ENCODE results near the gene FGFBP2.

The FGFBP2 gene

GRCh38 chr4:15953625-15954024 is 9.3 kb downstream of the FGFBP2 start:
- H3K79me1 ChIP-seq (ENCODE audit: low read depth, low read length), result no peaks in the 10 kb centered on the region

GRCh38 chr4:15951781-15952180 is 11.2 kb downstream of the FGFBP2 start:
- Histone ChIP-seq H3K4me3 (ENCODE audit: low read length in 2 of 2) (no peak overlapping the region), H3K79me1 (ENCODE audit: low read depth, low read length) (no peaks in the 10 kb centered on the region), H4K91ac (ENCODE audit: low read depth, low read length, poor library complexity) (no peak overlapping the region), H2AFZ (ENCODE audit: low read length) (no peak overlapping the region), H2BK15ac (ENCODE audit: low read length) (no peak overlapping the region), H3K27me3 (ENCODE audit: control insufficient read depth in 3 of 3, insufficient read depth in 3 of 3, low read depth in 1 of 3, low read length in 3 of 3) (no peaks in the 10 kb centered on the region), H4K8ac (ENCODE audit: low read depth, low read length) (no peak overlapping the region), H2AK5ac (ENCODE audit: low read depth, low read length) (no peak overlapping the region), H3K9me3 (replicated peaks in 1 of 2; ENCODE audit: control insufficient read depth in 2 of 2, insufficient read depth in 1 of 2, low read depth in 1 of 2, low read length in 2 of 2) (no peaks in the 10 kb centered on the region), H3K4me1 (ENCODE audit: control insufficient read depth in 2 of 2, insufficient read depth in 1 of 2, low read depth in 1 of 2, low read length in 2 of 2) (no peaks in the 10 kb centered on the region), H3K9ac (ENCODE audit: low read depth, low read length, poor library complexity) (no peak overlapping the region), H3K18ac (ENCODE audit: low read length) (no peak overlapping the region), H2BK120ac (ENCODE audit: low read depth, low read length) (no peak overlapping the region), H3K23ac (ENCODE audit: low read depth, low read length, poor library complexity) (no peak overlapping the region), H2BK5ac (ENCODE audit: low read length) (no peak overlapping the region), H2BK12ac (ENCODE audit: low read length) (no peak overlapping the region), H3K14ac (ENCODE audit: low read length) (no peak overlapping the region), H3K27ac (replicated peaks; ENCODE audit: low read length) (no peak overlapping the region), H3K36me3 (replicated peaks in 1 of 2; ENCODE audit: control insufficient read depth in 2 of 2, insufficient read depth in 2 of 2, low read length in 2 of 2) (no peaks in the 10 kb centered on the region), H3K4ac (ENCODE audit: low read length) (no peak overlapping the region), H3K4me2 (ENCODE audit: insufficient read depth, low read length, poor library complexity, severe bottlenecking) (no peak overlapping the region)
- DNase-seq (ENCODE audit: low spot score), result no peak

More at GRCh38 chr4:15953625-15954024, 9.3 kb downstream of the FGFBP2 start:
- H2BK12ac ChIP-seq (ENCODE audit: low read length), result no peak overlapping the region
- H3K4me3 ChIP-seq (ENCODE audit: low read length in 2 of 2), result no peak overlapping the region
- no peaks in the 10 kb centered on the region for H3K36me3 ChIP-seq (replicated peaks in 1 of 2; ENCODE audit: control insufficient read depth in 2 of 2, insufficient read depth in 2 of 2, low read length in 2 of 2)
- H2AFZ ChIP-seq (ENCODE audit: low read length), result no peak overlapping the region
- H4K8ac ChIP-seq (ENCODE audit: low read depth, low read length), result no peak overlapping the region
- no peak overlapping the region for H3K18ac ChIP-seq (ENCODE audit: low read length)
- H3K27me3 ChIP-seq (ENCODE audit: control insufficient read depth in 3 of 3, insufficient read depth in 3 of 3, low read depth in 1 of 3, low read length in 3 of 3), result no peaks in the 10 kb centered on the region
- H2BK120ac ChIP-seq (ENCODE audit: low read depth, low read length), result no peak overlapping the region
- no peaks in the 10 kb centered on the region for H3K4me1 ChIP-seq (ENCODE audit: control insufficient read depth in 2 of 2, insufficient read depth in 1 of 2, low read depth in 1 of 2, low read length in 2 of 2)
- no peak overlapping the region for H3K14ac ChIP-seq (ENCODE audit: low read length)
- no peak overlapping the region for H2AK5ac ChIP-seq (ENCODE audit: low read depth, low read length)
- H3K9me3 ChIP-seq (replicated peaks in 1 of 2; ENCODE audit: control insufficient read depth in 2 of 2, insufficient read depth in 1 of 2, low read depth in 1 of 2, low read length in 2 of 2), result no peaks in the 10 kb centered on the region
- no CpG with 5 or more reads among the region's 5 CpGs for WGBS, 2 donors (ENCODE audit: extremely low coverage in 2 of 2, insufficient read length in 2 of 2, insufficient replicate concordance in 1 of 2)
- no peak overlapping the region for H4K91ac ChIP-seq (ENCODE audit: low read depth, low read length, poor library complexity)
- H3K23ac ChIP-seq (ENCODE audit: low read depth, low read length, poor library complexity), result no peak overlapping the region
- H2BK15ac ChIP-seq (ENCODE audit: low read length), result no peak overlapping the region
- no peak overlapping the region for H3K9ac ChIP-seq (ENCODE audit: low read depth, low read length, poor library complexity)
- H2BK5ac ChIP-seq (ENCODE audit: low read length), result no peak overlapping the region
- no peak for DNase-seq (ENCODE audit: low spot score)
- H3K4me2 ChIP-seq (ENCODE audit: insufficient read depth, low read length, poor library complexity, severe bottlenecking), result no peak overlapping the region
- no peak overlapping the region for H3K4ac ChIP-seq (ENCODE audit: low read length)
- no peak overlapping the region for H3K27ac ChIP-seq (replicated peaks; ENCODE audit: low read length)

GRCh38 chr4:15948826-15949225 is 14.1 kb downstream of the FGFBP2 start:
- WGBS, 2 donors (ENCODE audit: extremely low coverage in 2 of 2, insufficient read length in 2 of 2, insufficient replicate concordance in 1 of 2), result no CpG with 5 or more reads among the region's 9 CpGs
- H2BK120ac ChIP-seq (ENCODE audit: low read depth, low read length), result no peak overlapping the region
- no peak overlapping the region for H2BK15ac ChIP-seq (ENCODE audit: low read length)
- no peak overlapping the region for H2AFZ ChIP-seq (ENCODE audit: low read length)
- no peaks in the 10 kb centered on the region for H3K27me3 ChIP-seq (ENCODE audit: control insufficient read depth in 3 of 3, insufficient read depth in 3 of 3, low read depth in 1 of 3, low read length in 3 of 3)
- no peaks in the 10 kb centered on the region for H3K36me3 ChIP-seq (replicated peaks in 1 of 2; ENCODE audit: control insufficient read depth in 2 of 2, insufficient read depth in 2 of 2, low read length in 2 of 2)
- H3K9me3 ChIP-seq (replicated peaks in 1 of 2; ENCODE audit: control insufficient read depth in 2 of 2, insufficient read depth in 1 of 2, low read depth in 1 of 2, low read length in 2 of 2), result no peaks in the 10 kb centered on the region
- no peak overlapping the region for H3K4ac ChIP-seq (ENCODE audit: low read length)
- no peak overlapping the region for H3K23ac ChIP-seq (ENCODE audit: low read depth, low read length, poor library complexity)
- H3K4me2 ChIP-seq (ENCODE audit: insufficient read depth, low read length, poor library complexity, severe bottlenecking), result no peak overlapping the region
- no peak overlapping the region for H3K4me3 ChIP-seq (ENCODE audit: low read length in 2 of 2)
- no peak overlapping the region for H3K14ac ChIP-seq (ENCODE audit: low read length)
- H2BK12ac ChIP-seq (ENCODE audit: low read length), result no peak overlapping the region
- H2BK5ac ChIP-seq (ENCODE audit: low read length), result no peak overlapping the region
- H3K79me1 ChIP-seq (ENCODE audit: low read depth, low read length), result no peaks in the 10 kb centered on the region
- no peak overlapping the region for H4K91ac ChIP-seq (ENCODE audit: low read depth, low read length, poor library complexity)
- H3K27ac ChIP-seq (replicated peaks; ENCODE audit: low read length), result no peak overlapping the region
- DNase-seq (ENCODE audit: low spot score), result no peak
- no peak overlapping the region for H3K9ac ChIP-seq (ENCODE audit: low read depth, low read length, poor library complexity)
- no peak overlapping the region for H4K8ac ChIP-seq (ENCODE audit: low read depth, low read length)
- H3K18ac ChIP-seq (ENCODE audit: low read length), result no peak overlapping the region
- no peak overlapping the region for H2AK5ac ChIP-seq (ENCODE audit: low read depth, low read length)
- H3K4me1 ChIP-seq (ENCODE audit: control insufficient read depth in 2 of 2, insufficient read depth in 1 of 2, low read depth in 1 of 2, low read length in 2 of 2), result no peaks in the 10 kb centered on the region

- H3K4me3 ChIP-seq (ENCODE audit: low read length in 2 of 2), result no peak overlapping the region
- DNase-seq (ENCODE audit: low spot score), result no peak
- no peak overlapping the region for H3K18ac ChIP-seq (ENCODE audit: low read length)
- WGBS, 2 donors (ENCODE audit: extremely low coverage in 2 of 2, insufficient read length in 2 of 2, insufficient replicate concordance in 1 of 2), result no CpG with 5 or more reads among the region's 8 CpGs
- no peaks in the 10 kb centered on the region for H3K79me1 ChIP-seq (ENCODE audit: low read depth, low read length)
- H3K14ac ChIP-seq (ENCODE audit: low read length), result no peak overlapping the region
- no peaks in the 10 kb centered on the region for H3K36me3 ChIP-seq (replicated peaks in 1 of 2; ENCODE audit: control insufficient read depth in 2 of 2, insufficient read depth in 2 of 2, low read length in 2 of 2)
- H3K23ac ChIP-seq (ENCODE audit: low read depth, low read length, poor library complexity), result no peak overlapping the region
- no peak overlapping the region for H2BK5ac ChIP-seq (ENCODE audit: low read length)
- H3K4ac ChIP-seq (ENCODE audit: low read length), result no peak overlapping the region
- H2BK12ac ChIP-seq (ENCODE audit: low read length), result no peak overlapping the region
- H3K27ac ChIP-seq (replicated peaks; ENCODE audit: low read length), result no peak overlapping the region
- no peak overlapping the region for H2BK15ac ChIP-seq (ENCODE audit: low read length)
- H3K4me2 ChIP-seq (ENCODE audit: insufficient read depth, low read length, poor library complexity, severe bottlenecking), result no peak overlapping the region
- H4K91ac ChIP-seq (ENCODE audit: low read depth, low read length, poor library complexity), result no peak overlapping the region
- no peak overlapping the region for H2AFZ ChIP-seq (ENCODE audit: low read length)
- H4K8ac ChIP-seq (ENCODE audit: low read depth, low read length), result no peak overlapping the region
- H2AK5ac ChIP-seq (ENCODE audit: low read depth, low read length), result no peak overlapping the region
- no peaks in the 10 kb centered on the region for H3K27me3 ChIP-seq (ENCODE audit: control insufficient read depth in 3 of 3, insufficient read depth in 3 of 3, low read depth in 1 of 3, low read length in 3 of 3)
- no peak overlapping the region for H3K9ac ChIP-seq (ENCODE audit: low read depth, low read length, poor library complexity)
- no peak overlapping the region for H2BK120ac ChIP-seq (ENCODE audit: low read depth, low read length)
- H3K4me1 ChIP-seq (ENCODE audit: control insufficient read depth in 2 of 2, insufficient read depth in 1 of 2, low read depth in 1 of 2, low read length in 2 of 2), result no peaks in the 10 kb centered on the region
- no peaks in the 10 kb centered on the region for H3K9me3 ChIP-seq (replicated peaks in 1 of 2; ENCODE audit: control insufficient read depth in 2 of 2, insufficient read depth in 1 of 2, low read depth in 1 of 2, low read length in 2 of 2)
These were observed 15.3 kb downstream of the FGFBP2 start for GRCh38 chr4:15947684-15948083.
